NT2/D1 (cell line): ENCODE data around the gene FAM83D.

ENCODE experiments used
- YY1 ChIP-seq: IDR thresholded peaks from 2 replicates; pipeline ENCODE4 v1.6.1; 2011; ENCODE audit not compliant: insufficient read length, insufficient read depth
- ZNF274 ChIP-seq: IDR thresholded peaks from 2 replicates; pipeline ENCODE4 v1.6.1; 2011; ENCODE audit warnings: mild to moderate bottlenecking, low read depth, low read length

DNA sequence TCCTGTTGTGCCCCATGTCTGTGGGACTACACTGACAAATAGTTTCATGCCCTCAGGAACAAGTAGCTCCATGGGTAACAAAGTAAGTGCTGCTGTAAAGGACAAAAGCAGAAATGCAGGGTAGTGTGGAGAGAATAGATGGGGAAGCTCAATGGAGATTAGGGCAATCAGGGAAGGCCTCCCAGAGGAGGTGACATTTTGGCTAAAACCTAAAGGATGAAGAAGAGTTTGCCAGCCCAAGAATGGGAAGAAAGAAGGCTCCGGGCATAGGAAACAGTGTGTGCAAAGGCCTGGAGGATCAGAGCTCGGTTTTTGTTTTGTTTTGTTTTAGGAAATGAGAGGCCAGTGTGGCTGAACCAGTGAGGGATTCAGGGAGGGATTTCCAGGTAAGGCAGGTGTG, 43.6 kb upstream of the FAM83D start:
- TF ChIP-seq ZNF274 (no peak), YY1 (no peak)
